GM23338 (cell line): ENCODE results near the gene CR2. TPM values are rescaled to one million over a fixed set of nuclear protein-coding genes. Genes with fewer than 3 reads are reported as not detected.

Experiments used
- ATAC-seq: fragments of 200-7000 bp; cut with Tn5 transposase; 3 replicates; pipeline ENCODE4 v1.9.1; 2020
- DNase-seq: peaks from one replicate; pipeline ENCODE4 v3.0.0-alpha.2; 2015; ENCODE audit warnings: low spot score
- H2AFZ ChIP-seq: fragments of 200-600 bp; sonication (generic); 2 replicates; pipeline ENCODE4 v1.8.0; 2016; ENCODE audit warnings: antibody characterized with exemption, mild to moderate bottlenecking, moderate library complexity
- H3F3A ChIP-seq: fragments of 200-600 bp; sonication (generic); replicated peaks from 2 replicates; pipeline ENCODE4 v1.8.0; 2017; ENCODE audit warnings: antibody characterized with exemption, mixed run types, low read depth
- H3K27ac ChIP-seq: fragments of 200-600 bp; sonication (generic); 2 replicates; pipeline ENCODE4 v1.6.1; 2016; ENCODE audit warnings: low read depth
- H3K27me3 ChIP-seq: fragments of 200-600 bp; sonication (generic); 2 replicates; pipeline ENCODE4 v1.8.0; 2016; ENCODE audit warnings: mild to moderate bottlenecking, mixed run types, moderate library complexity; ENCODE audit not compliant: insufficient read depth
- H3K36me3 ChIP-seq: fragments of 200-600 bp; sonication (generic); 2 replicates; pipeline ENCODE4 v1.8.0; 2016; ENCODE audit warnings: mild to moderate bottlenecking; ENCODE audit not compliant: insufficient read depth
- H3K4me1 ChIP-seq: fragments of 200-600 bp; sonication (generic); 2 replicates; pipeline ENCODE4 v1.8.0; 2016; ENCODE audit warnings: mild to moderate bottlenecking, moderate library complexity; ENCODE audit not compliant: insufficient read depth
- H3K4me2 ChIP-seq: fragments of 200-600 bp; sonication (generic); 2 replicates; pipeline ENCODE4 v1.7.1; 2017; ENCODE audit warnings: mixed run types
- H3K4me3 ChIP-seq: fragments of 200-600 bp; sonication (generic); 2 replicates; pipeline ENCODE4 v1.6.1; 2016; ENCODE audit warnings: mixed run types
- H3K79me2 ChIP-seq: fragments of 200-600 bp; sonication (generic); replicated peaks from 2 replicates; pipeline ENCODE4 v1.8.0; 2017; ENCODE audit warnings: mild to moderate bottlenecking; ENCODE audit not compliant: insufficient read depth
- H3K9me2 ChIP-seq: fragments of 200-600 bp; sonication (generic); 2 replicates; pipeline ENCODE4 v1.8.0; 2017; ENCODE audit not compliant: insufficient read depth
- H4K20me1 ChIP-seq: fragments of 200-600 bp; sonication (generic); replicated peaks from 2 replicates; pipeline ENCODE4 v1.8.0; 2017; ENCODE audit warnings: mild to moderate bottlenecking; ENCODE audit not compliant: insufficient read depth
- H3K27ac Mint-ChIP-seq: 2 replicates; pipeline ENCODE4 v1.8.0; 2020; ENCODE audit warnings: inconsistent platforms, mild to moderate bottlenecking, moderate library complexity, mixed read lengths
- H3K27me3 Mint-ChIP-seq: 3 replicates; pipeline ENCODE4 v1.8.0; 2022; ENCODE audit warnings: low read depth, mild to moderate bottlenecking, moderate library complexity, mixed read lengths, inconsistent platforms; ENCODE audit not compliant: insufficient read depth, poor library complexity
- H3K36me3 Mint-ChIP-seq: 3 replicates; pipeline ENCODE4 v1.8.0; 2021; ENCODE audit warnings: low read depth, mild to moderate bottlenecking, inconsistent platforms, moderate library complexity, mixed read lengths
- H3K4me1 Mint-ChIP-seq: 3 replicates; pipeline ENCODE4 v1.8.0; 2020; ENCODE audit warnings: mild to moderate bottlenecking, inconsistent platforms, mixed read lengths
- H3K4me3 Mint-ChIP-seq: 3 replicates; pipeline ENCODE4 v1.8.0; 2021; ENCODE audit warnings: moderate library complexity, mild to moderate bottlenecking, inconsistent platforms, mixed read lengths
- H3K9me3 Mint-ChIP-seq: 3 replicates; pipeline ENCODE4 v1.8.0; 2020; ENCODE audit warnings: moderate library complexity, mild to moderate bottlenecking, inconsistent platforms, mixed read lengths
- CTCF ChIP-seq, 2 experiments: fragments of 200-600 bp in 1 of 2; sonication (generic) in 1 of 2; conservative IDR thresholded peaks; 2 replicates each; pipeline versions ENCODE4 v1.5.1 to v1.6.1; 2016 to 2017; ENCODE audit warnings: antibody characterized with exemption in 2 of 2, low read depth in 2 of 2, mild to moderate bottlenecking in 2 of 2, moderate library complexity in 1 of 2
- ETS1 ChIP-seq: IDR thresholded peaks from 2 replicates; pipeline ENCODE4 v1.6.1; 2016; ENCODE audit warnings: antibody characterized with exemption
- EZH2phosphoT487 ChIP-seq: fragments of 200-600 bp; sonication (generic); IDR thresholded peaks from one replicate; pipeline ENCODE4 v1.8.1; 2018; ENCODE audit warnings: antibody characterized with exemption; ENCODE audit not compliant: unreplicated experiment
- JUNB ChIP-seq: IDR thresholded peaks from one replicate; pipeline ENCODE4 v1.6.1; 2016; ENCODE audit warnings: antibody characterized with exemption; ENCODE audit not compliant: unreplicated experiment
- NANOG ChIP-seq: IDR thresholded peaks from 2 replicates; pipeline ENCODE4 v1.6.1; 2016; ENCODE audit warnings: antibody characterized with exemption, borderline replicate concordance
- POLR2AphosphoS5 ChIP-seq: IDR thresholded peaks from 2 replicates; pipeline ENCODE4 v1.6.1; 2016; ENCODE audit warnings: antibody characterized with exemption, low read depth
- REST ChIP-seq: IDR thresholded peaks from one replicate; pipeline ENCODE4 v1.6.1; 2018; ENCODE audit warnings: antibody characterized with exemption; ENCODE audit not compliant: unreplicated experiment
- STAT1 ChIP-seq: IDR thresholded peaks from one replicate; pipeline ENCODE4 v1.6.1; 2016; ENCODE audit warnings: antibody characterized with exemption; ENCODE audit not compliant: unreplicated experiment
- ZNF114 ChIP-seq: fragments of 250-450 bp; sonication (Bioruptor Pico); IDR thresholded peaks from 2 replicates; pipeline ENCODE4 v1.5.0; 2020; ENCODE audit warnings: mild to moderate bottlenecking, moderate library complexity
- ZNF331 ChIP-seq: fragments of 250-450 bp; sonication (Bioruptor Pico); IDR thresholded peaks from 2 replicates; pipeline ENCODE4 v1.5.0; 2020; ENCODE audit warnings: low read depth, mild to moderate bottlenecking, moderate library complexity
- polyA plus RNA-seq: library from polyadenylated mRNA; unstranded; fragments of >200 nt; fragmentation: Nextera tagmentation; extraction: Ambion mirVana; gene quantifications from 2 replicates; pipeline ENCODE4 v1.2.1, GENCODE V29; 2016
- total RNA-seq: library from RNA; depleted of rRNA; stranded (reverse); fragments of >200 nt; shearing (Covaris generic); gene quantifications from 2 replicates; pipeline ENCODE4 v1.2.3, GENCODE V29; 2014

The CR2 gene
- total and polyA plus RNA-seq, 2 experiments from 2014 or later = 2.7 to 5.4 TPM

GRCh38 chr1:207486198-207486597, 32.1 kb downstream of the CR2 start:
- H3K27me3 Mint-ChIP-seq = no peaks in the 10 kb centered on the region
- Histone ChIP-seq H3K9me2 (peaks cover 3% of the 10 kb centered on the region), H3K79me2 (no peaks in the 10 kb centered on the region), H3K4me3 (no peak overlapping the region), H3K27ac (no peak overlapping the region), H2AFZ (no peak overlapping the region), H3K27me3 (no peaks in the 10 kb centered on the region), H3K36me3 (no peaks in the 10 kb centered on the region), H3F3A (no peaks in the 10 kb centered on the region), H4K20me1 (no peaks in the 10 kb centered on the region), H3K4me1 (no peaks in the 10 kb centered on the region), H3K4me2 (no peak overlapping the region)
- no peaks in the 10 kb centered on the region for H3K36me3 Mint-ChIP-seq
- DNase-seq (no peak), ATAC-seq (no peak)
- H3K4me1 Mint-ChIP-seq = no peaks in the 10 kb centered on the region
- no peaks in the 10 kb centered on the region for H3K9me3 Mint-ChIP-seq
- H3K27ac Mint-ChIP-seq = no peak overlapping the region; the same call in 1 of the 2 replicates
- TF ChIP-seq ETS1 (no peak), ZNF114 (CRISPR knock-in tag) (no peak), CTCF (conservative IDR thresholded peaks at IDR 0.05; ENCODE audit: low read depth in 2 of 2) (no peak), EZH2phosphoT487 (no peak), NANOG (no peak)
- no peak overlapping the region for H3K4me3 Mint-ChIP-seq

GRCh38 chr1:207487636-207488035, 33.5 kb downstream of the CR2 start:
- H3K4me3 ChIP-seq = no peak overlapping the region
- Mint-ChIP-seq H3K36me3 (no peaks in the 10 kb centered on the region), H3K27ac (no peak overlapping the region), H3K4me3 (no peak overlapping the region), H3K27me3 (no peaks in the 10 kb centered on the region), H3K9me3 (no peaks in the 10 kb centered on the region), H3K4me1 (no peaks in the 10 kb centered on the region)
- no peaks in the 10 kb centered on the region for H4K20me1 ChIP-seq
- DNase-seq (no peak), ATAC-seq (no peak)
- H3K9me2 ChIP-seq = peaks cover 15% of the 10 kb centered on the region
- no peak overlapping the region for H3K4me2 ChIP-seq
- no peaks in the 10 kb centered on the region for H3K27me3 ChIP-seq
- no peaks in the 10 kb centered on the region for H3K79me2 ChIP-seq
- no peak overlapping the region for H3K27ac ChIP-seq
- TF ChIP-seq POLR2AphosphoS5 (no peak), JUNB (no peak), STAT1 (no peak), ZNF114 (CRISPR knock-in tag) (no peak), REST (no peak), ZNF331 (no peak)
- H3F3A ChIP-seq = no peaks in the 10 kb centered on the region
- H3K36me3 ChIP-seq = no peaks in the 10 kb centered on the region
- H3K4me1 ChIP-seq = no peaks in the 10 kb centered on the region
- H2AFZ ChIP-seq = no peak overlapping the region
